Liver (tissue), 9 donors: ENCODE data around the gene GTF3C5. TPM values are rescaled to one million over a fixed set of nuclear protein-coding genes. Genes with fewer than 3 reads are reported as not detected.

Source experiments
- DNase-seq: peaks from one replicate; pipeline ENCODE4 v3.0.0-alpha.2; 2017; ENCODE audit warnings: low spot score
- H3K27ac ChIP-seq, 2 donors: one replicate each; pipeline ENCODE4 v1.7.0; 2013; ENCODE audit warnings: inconsistent platforms in 2 of 2, low read length in 2 of 2, control low read depth in 1 of 2, low read depth in 1 of 2, mild to moderate bottlenecking in 1 of 2
- H3K27me3 ChIP-seq, 4 donors: one replicate each; pipeline versions ENCODE4 v1.6.1 to v1.7.0; 2013; ENCODE audit warnings: low read length in 3 of 4, inconsistent platforms in 1 of 4, mild to moderate bottlenecking in 1 of 4, moderate library complexity in 1 of 4; ENCODE audit not compliant: control insufficient read depth in 4 of 4, insufficient read depth in 4 of 4
- H3K36me3 ChIP-seq, 4 donors: one replicate each; pipeline versions ENCODE4 v1.6.1 to v1.7.0; 2013; ENCODE audit warnings: low read length in 3 of 4, mild to moderate bottlenecking in 3 of 4, low read depth in 1 of 4, moderate library complexity in 1 of 4; ENCODE audit not compliant: control insufficient read depth in 4 of 4, insufficient read depth in 3 of 4
- H3K4me1 ChIP-seq, 4 donors: one replicate each; pipeline versions ENCODE4 v1.6.1 to v1.7.0; 2013; ENCODE audit warnings: low read length in 3 of 4, mild to moderate bottlenecking in 3 of 4, moderate library complexity in 1 of 4; ENCODE audit not compliant: control insufficient read depth in 4 of 4, insufficient read depth in 4 of 4
- H3K4me3 ChIP-seq, 3 donors: one replicate each; pipeline versions ENCODE4 v1.6.1 to v1.7.0; 2013; ENCODE audit warnings: low read length in 3 of 3, control low read depth in 1 of 3, low read depth in 1 of 3, mild to moderate bottlenecking in 1 of 3
- H3K9ac ChIP-seq, 2 donors: one replicate each; pipeline ENCODE4 v1.7.0; 2013; ENCODE audit warnings: low read length in 2 of 2, mild to moderate bottlenecking in 2 of 2, moderate library complexity in 2 of 2, control low read depth in 1 of 2, low read depth in 1 of 2
- H3K9me3 ChIP-seq, 4 donors: one replicate each; pipeline versions ENCODE4 v1.6.1 to v1.7.0; 2013; ENCODE audit warnings: low read length in 3 of 4; ENCODE audit not compliant: control insufficient read depth in 4 of 4
- ATF3 ChIP-seq: IDR thresholded peaks from 2 replicates; pipeline ENCODE4 v1.6.1; 2016; ENCODE audit warnings: antibody characterized with exemption
- EGR1 ChIP-seq, 2 donors: IDR thresholded peaks; 2 replicates each; pipeline ENCODE4 v1.6.1; 2016 to 2018; ENCODE audit warnings: antibody characterized with exemption in 2 of 2, low read depth in 2 of 2
- FOXA1 ChIP-seq: IDR thresholded peaks from 2 replicates; pipeline ENCODE4 v1.6.1; 2016; ENCODE audit warnings: antibody characterized with exemption
- GABPA ChIP-seq, 2 donors: IDR thresholded peaks in 1 of 2; conservative IDR thresholded peaks in 1 of 2; 2 replicates each; pipeline ENCODE4 v1.6.1; 2016; ENCODE audit warnings: antibody characterized with exemption in 2 of 2, mild to moderate bottlenecking in 1 of 2, moderate library complexity in 1 of 2
- HNF4A ChIP-seq, 2 donors: conservative IDR thresholded peaks; 2 replicates each; pipeline ENCODE4 v1.6.1; 2016; ENCODE audit warnings: antibody characterized with exemption in 2 of 2, mild to moderate bottlenecking in 2 of 2
- HNF4G ChIP-seq: IDR thresholded peaks from 2 replicates; pipeline ENCODE4 v1.6.1; 2016; ENCODE audit warnings: antibody characterized with exemption
- JUND ChIP-seq, 2 donors: IDR thresholded peaks; 2 replicates each; pipeline ENCODE4 v1.6.1; 2016; ENCODE audit warnings: antibody characterized with exemption in 2 of 2
- RXRA ChIP-seq, 2 donors: IDR thresholded peaks; 2 replicates each; pipeline ENCODE4 v1.6.1; 2017 to 2018; ENCODE audit warnings: antibody characterized with exemption in 2 of 2, mild to moderate bottlenecking in 1 of 2
- SP1 ChIP-seq: IDR thresholded peaks from 2 replicates; pipeline ENCODE4 v1.6.1; 2018; ENCODE audit warnings: antibody characterized with exemption, mild to moderate bottlenecking
- TAF1 ChIP-seq: conservative IDR thresholded peaks from 2 replicates; pipeline ENCODE4 v1.6.1; 2016; ENCODE audit warnings: antibody characterized with exemption, mild to moderate bottlenecking
- YY1 ChIP-seq: IDR thresholded peaks from 2 replicates; pipeline ENCODE4 v1.6.1; 2016; ENCODE audit warnings: antibody characterized with exemption, mild to moderate bottlenecking
- WGBS: extraction: QIAGEN DNeasy Blood & Tissue Kit; methylation state at CpG from one replicate; pipeline ENCODE4 v1.1.7; 2013; 5-methylcytosine and 5-hydroxymethylcytosine counted together
- polyA plus RNA-seq, 2 donors: library from polyadenylated mRNA; stranded (reverse) in 1 of 2; unstranded in 1 of 2; fragments of 200-250 nt in 1 of 2; fragments of >200 nt in 1 of 2; fragmentation: Nextera tagmentation in 1 of 2; extraction: Ambion mirVana in 1 of 2; gene quantifications; one replicate each; pipeline versions ENCODE4 v1.2.1 to v1.2.3, GENCODE V29; 2013 to 2015
- total RNA-seq, 2 donors: library from RNA; depleted of rRNA; stranded (reverse); fragments of >200 nt; gene quantifications; one replicate each; pipeline ENCODE4 v1.2.3, GENCODE V29; 2014
- TF ChIP-seq, protein P1 (sequence below): IDR thresholded peaks from 2 replicates; pipeline ENCODE4 v1.6.1; 2016; ENCODE audit warnings: antibody characterized with exemption
- TF ChIP-seq, protein P2 (sequence below): fragments of 150-350 bp; IDR thresholded peaks from 2 replicates; pipeline ENCODE4 v1.5.1; 2017; ENCODE audit warnings: improper control_type of control experiment, low read depth, low read length; ENCODE audit not compliant: missing input control
- donor health status: healthy.
- donor health status: healthy.
- donor health status: healthy.
- donor health status: healthy.
- donor health status: healthy.

The GTF3C5 gene
- total and polyA plus RNA-seq, 4 donors, result 13.2 to 26.2 (median 18.2) TPM

DNA sequence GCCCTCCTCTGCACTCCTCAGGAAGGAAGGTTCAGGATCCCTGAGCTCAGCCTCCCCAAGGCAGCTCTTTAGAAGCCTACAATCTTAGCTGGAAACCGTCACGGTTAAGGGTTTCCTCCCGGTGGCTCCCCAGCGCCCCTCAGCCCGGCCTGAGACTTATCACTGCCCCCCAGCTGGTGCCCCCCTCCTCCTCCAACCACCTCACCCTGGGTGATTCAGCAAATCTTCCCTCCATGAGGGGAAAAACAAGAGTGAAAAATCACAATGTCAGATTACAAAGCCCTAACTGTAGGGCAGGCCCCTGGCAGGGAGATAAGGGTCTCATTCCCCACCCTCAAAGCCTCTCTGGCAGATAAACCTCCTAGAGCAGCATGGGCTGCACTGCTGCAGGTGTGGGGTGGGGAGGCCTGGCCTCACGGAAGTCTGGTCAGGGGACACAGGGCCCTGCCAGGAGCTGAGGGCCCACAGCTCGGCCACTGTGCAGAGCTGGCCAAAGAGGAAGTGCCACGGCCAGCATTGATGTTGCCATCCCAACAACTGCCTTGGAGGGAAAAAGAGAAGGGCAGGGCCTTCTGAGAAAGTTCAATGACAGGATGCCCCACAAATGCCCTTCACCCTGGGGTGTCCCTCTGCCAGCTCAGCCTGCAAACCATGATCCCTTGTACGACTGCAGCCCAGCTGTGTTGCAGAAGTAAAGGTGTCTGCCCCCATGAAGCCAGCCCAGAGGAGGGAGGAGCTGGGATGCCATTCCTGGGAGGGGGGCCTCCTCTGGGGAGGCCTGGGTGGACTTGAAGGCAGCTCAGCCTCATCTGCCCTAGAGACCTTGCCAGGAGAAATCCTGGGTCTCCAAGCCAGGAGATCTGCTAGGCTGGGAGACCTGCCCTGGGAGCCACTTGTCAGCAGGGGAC lies 26.5 kb upstream of the GTF3C5 start:
- H3K4me1 ChIP-seq, result peaks cover 0 to 1% (median 0%) of the 10 kb centered on the region in 4 donors
- DNase-seq, result peak; percentile 82
- WGBS, result 55% methylated on average over 9 of the region's 9 CpGs
- TF ChIP-seq EGR1 (IDR thresholded peaks at IDR 0.05; ENCODE audit: low read depth in 2 of 2), result no peak
- TF ChIP-seq, protein P1, sequence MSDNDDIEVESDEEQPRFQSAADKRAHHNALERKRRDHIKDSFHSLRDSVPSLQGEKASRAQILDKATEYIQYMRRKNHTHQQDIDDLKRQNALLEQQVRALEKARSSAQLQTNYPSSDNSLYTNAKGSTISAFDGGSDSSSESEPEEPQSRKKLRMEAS, result no peak
- no peak overlapping the region for H3K27ac ChIP-seq
- H3K9me3 ChIP-seq, result no peaks in the 10 kb centered on the region
- no peak overlapping the region for H3K9ac ChIP-seq
- H3K36me3 ChIP-seq, result no peaks in the 10 kb centered on the region
- peaks cover 0 to 7% (median 0%) of the 10 kb centered on the region in 4 donors for H3K27me3 ChIP-seq
- no peak overlapping the region for H3K4me3 ChIP-seq

- DNase-seq, result peak; percentile 39
- no peak overlapping the region for H3K9ac ChIP-seq
- H3K27me3 ChIP-seq, result peaks cover 0 to 7% (median 0%) of the 10 kb centered on the region in 4 donors
- H3K9me3 ChIP-seq, result no peaks in the 10 kb centered on the region
- H3K36me3 ChIP-seq, result no peaks in the 10 kb centered on the region
- 87% methylated on average over 14 of the region's 14 CpGs for whole genome bisulfite sequencing
- no peak for TF ChIP-seq ATF3
- TF ChIP-seq, protein P2, sequence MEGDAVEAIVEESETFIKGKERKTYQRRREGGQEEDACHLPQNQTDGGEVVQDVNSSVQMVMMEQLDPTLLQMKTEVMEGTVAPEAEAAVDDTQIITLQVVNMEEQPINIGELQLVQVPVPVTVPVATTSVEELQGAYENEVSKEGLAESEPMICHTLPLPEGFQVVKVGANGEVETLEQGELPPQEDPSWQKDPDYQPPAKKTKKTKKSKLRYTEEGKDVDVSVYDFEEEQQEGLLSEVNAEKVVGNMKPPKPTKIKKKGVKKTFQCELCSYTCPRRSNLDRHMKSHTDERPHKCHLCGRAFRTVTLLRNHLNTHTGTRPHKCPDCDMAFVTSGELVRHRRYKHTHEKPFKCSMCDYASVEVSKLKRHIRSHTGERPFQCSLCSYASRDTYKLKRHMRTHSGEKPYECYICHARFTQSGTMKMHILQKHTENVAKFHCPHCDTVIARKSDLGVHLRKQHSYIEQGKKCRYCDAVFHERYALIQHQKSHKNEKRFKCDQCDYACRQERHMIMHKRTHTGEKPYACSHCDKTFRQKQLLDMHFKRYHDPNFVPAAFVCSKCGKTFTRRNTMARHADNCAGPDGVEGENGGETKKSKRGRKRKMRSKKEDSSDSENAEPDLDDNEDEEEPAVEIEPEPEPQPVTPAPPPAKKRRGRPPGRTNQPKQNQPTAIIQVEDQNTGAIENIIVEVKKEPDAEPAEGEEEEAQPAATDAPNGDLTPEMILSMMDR, result no peak
- no peak for TF ChIP-seq EGR1 (IDR thresholded peaks at IDR 0.05; ENCODE audit: low read depth in 2 of 2)
- TF ChIP-seq YY1, result no peak
- TF ChIP-seq GABPA (IDR thresholded peaks at IDR 0.05 in 1 of 2, conservative IDR thresholded peaks at IDR 0.05 in 1 of 2), result no peak
- TF ChIP-seq HNF4A (conservative IDR thresholded peaks at IDR 0.05), result no peak
- TF ChIP-seq RXRA (IDR thresholded peaks at IDR 0.05), result no peak
- no peak for TF ChIP-seq JUND (IDR thresholded peaks at IDR 0.05)
- TF ChIP-seq HNF4G, result no peak
- no peak for TF ChIP-seq TAF1
- peaks cover 0 to 1% (median 0%) of the 10 kb centered on the region in 4 donors for H3K4me1 ChIP-seq
- no peak overlapping the region for H3K4me3 ChIP-seq
- no peak overlapping the region for H3K27ac ChIP-seq
Measured at GRCh38 chr9:133004999-133005760, 25.6 kb upstream of the GTF3C5 start.

DNA sequence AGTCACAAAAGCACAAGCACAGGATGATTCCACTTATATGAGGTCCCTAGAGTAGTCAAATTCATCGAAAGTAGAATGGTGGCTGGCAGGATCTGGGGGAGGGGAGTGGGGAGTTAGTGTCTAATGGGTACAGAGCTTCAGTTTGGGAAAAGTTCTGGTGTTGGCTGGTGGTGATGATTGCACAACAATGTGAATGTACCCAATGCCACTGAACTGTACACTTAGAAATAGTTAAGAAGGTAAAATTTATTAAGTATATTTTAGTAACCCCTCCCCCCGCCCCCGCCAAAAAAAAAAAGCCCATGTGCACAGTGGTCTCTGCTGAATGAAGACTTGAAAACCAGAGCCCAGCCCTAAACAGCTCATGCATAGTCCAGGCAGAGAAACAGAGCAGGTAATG lies 24.8 kb upstream of the GTF3C5 start:
- TF ChIP-seq ATF3 (no peak), FOXA1 (no peak), RXRA (IDR thresholded peaks at IDR 0.05) (no peak), JUND (IDR thresholded peaks at IDR 0.05) (no peak), EGR1 (IDR thresholded peaks at IDR 0.05; ENCODE audit: low read depth in 2 of 2) (no peak), SP1 (no peak), TAF1 (no peak)
- Histone ChIP-seq H3K4me3 (no peak overlapping the region), H3K9me3 (no peaks in the 10 kb centered on the region), H3K4me1 (peaks cover 0 to 1% (median 0%) of the 10 kb centered on the region in 4 donors), H3K36me3 (no peaks in the 10 kb centered on the region), H3K27ac (no peak overlapping the region), H3K9ac (no peak overlapping the region), H3K27me3 (peaks cover 0 to 7% (median 0%) of the 10 kb centered on the region in 4 donors)
- WGBS, result 78% methylated on average over 3 of the region's 3 CpGs
- DNase-seq, result no peak
